ENCODE measurements around the gene SND1.

GRCh38 chr7:128100949-128101713 is 449.1 kb downstream of the SND1 start:
- TF ChIP-seq, protein P1, sequence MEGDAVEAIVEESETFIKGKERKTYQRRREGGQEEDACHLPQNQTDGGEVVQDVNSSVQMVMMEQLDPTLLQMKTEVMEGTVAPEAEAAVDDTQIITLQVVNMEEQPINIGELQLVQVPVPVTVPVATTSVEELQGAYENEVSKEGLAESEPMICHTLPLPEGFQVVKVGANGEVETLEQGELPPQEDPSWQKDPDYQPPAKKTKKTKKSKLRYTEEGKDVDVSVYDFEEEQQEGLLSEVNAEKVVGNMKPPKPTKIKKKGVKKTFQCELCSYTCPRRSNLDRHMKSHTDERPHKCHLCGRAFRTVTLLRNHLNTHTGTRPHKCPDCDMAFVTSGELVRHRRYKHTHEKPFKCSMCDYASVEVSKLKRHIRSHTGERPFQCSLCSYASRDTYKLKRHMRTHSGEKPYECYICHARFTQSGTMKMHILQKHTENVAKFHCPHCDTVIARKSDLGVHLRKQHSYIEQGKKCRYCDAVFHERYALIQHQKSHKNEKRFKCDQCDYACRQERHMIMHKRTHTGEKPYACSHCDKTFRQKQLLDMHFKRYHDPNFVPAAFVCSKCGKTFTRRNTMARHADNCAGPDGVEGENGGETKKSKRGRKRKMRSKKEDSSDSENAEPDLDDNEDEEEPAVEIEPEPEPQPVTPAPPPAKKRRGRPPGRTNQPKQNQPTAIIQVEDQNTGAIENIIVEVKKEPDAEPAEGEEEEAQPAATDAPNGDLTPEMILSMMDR (IDR thresholded peaks at IDR 0.05), result no peak
- no peak for TF ChIP-seq POLR2A (IDR thresholded peaks at IDR 0.05)
